G401 (cell line): ENCODE results near the gene NTN3. TPM values are rescaled to one million over a fixed set of nuclear protein-coding genes. Genes with fewer than 3 reads are reported as not detected.
A peak's percentile ranks its signal among the peaks of the same experiment; 100 is the strongest.

Source experiments
- DNase-seq: peaks from one replicate; pipeline ENCODE4 v3.0.0-alpha.2; 2015; ENCODE audit warnings: low spot score
- in situ Hi-C: cut with HindIII; loops from 2 replicates; pipeline ENCODE4 v1.10.0; 2016; ENCODE audit warnings: low sequenced_read_pairs, mixed read lengths
- total RNA-seq: library from RNA; depleted of rRNA; stranded (reverse); fragments of >200 nt; shearing (Covaris generic); gene quantifications from 2 replicates; pipeline ENCODE4 v1.2.3, GENCODE V29; 2014

Gene NTN3
- total RNA-seq, 1 experiment from 2014 or later = 4.4 TPM

DNA sequence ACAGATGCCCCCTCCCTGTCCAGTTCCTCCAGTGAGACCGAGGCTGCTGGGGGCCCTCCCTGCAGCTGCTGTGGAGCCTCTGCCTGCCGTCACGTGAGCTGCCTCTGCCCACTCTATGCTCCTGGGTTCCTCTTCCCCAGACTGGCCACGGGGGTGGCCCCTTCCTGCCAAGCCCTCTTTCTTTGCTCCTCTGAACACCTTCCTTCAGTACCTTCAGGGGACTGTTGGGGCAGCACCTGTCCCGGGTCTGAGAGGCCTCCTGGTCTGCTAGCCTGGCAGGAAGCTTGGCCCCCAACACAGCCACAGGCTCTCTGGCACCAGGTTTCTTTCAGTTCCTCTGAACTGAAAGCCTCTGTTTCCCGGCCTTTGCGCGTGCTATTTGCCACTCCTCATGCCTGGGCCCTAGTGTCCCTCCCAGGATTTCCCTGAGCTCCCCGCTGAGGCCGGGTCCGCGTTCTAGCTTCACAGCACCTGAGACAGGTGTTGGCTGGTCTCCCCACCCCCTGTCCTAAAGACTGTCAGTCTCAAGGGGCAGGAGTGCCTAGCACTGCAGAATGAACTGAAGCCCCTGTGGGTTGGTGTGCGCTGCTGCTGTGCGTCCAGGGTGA lies 36.1 kb downstream of the NTN3 start:
- in situ Hi-C loops = loop anchor here (25.0 kb wide), 1 partner anchor 345 kb away; the partner anchor contains the start of gene TRAF7
- no peak for DNase-seq

- DNase-seq = no peak
- in situ Hi-C loops = loop anchor here (25.0 kb wide), 1 partner anchor 345 kb away; the partner anchor contains the start of gene TRAF7
Observed at GRCh38 chr16:2507665-2508064, 36.6 kb downstream of the NTN3 start.

GRCh38 chr16:2508722-2509400 lies 37.8 kb downstream of the NTN3 start:
- in situ Hi-C loops = loop anchor here (25.0 kb wide), 1 partner anchor 347 kb away; the partner anchor contains the start of gene TRAF7
- no peak for DNase-seq

- in situ Hi-C loops = loop anchor here (25.0 kb wide), 1 partner anchor 349 kb away; the partner anchor contains the start of gene TRAF7
- DNase-seq = peak; percentile 72
Observed at GRCh38 chr16:2511128-2511800, 40.2 kb downstream of the NTN3 start.

- DNase-seq = no peak
- in situ Hi-C loops = loop anchor here (25.0 kb wide), 1 partner anchor 350 kb away; the partner anchor contains the start of gene TRAF7
Observed at GRCh38 chr16:2511996-2512734, 41.1 kb downstream of the NTN3 start.

GRCh38 chr16:2512735-2513404 lies 41.8 kb downstream of the NTN3 start:
- peak; percentile 50 for DNase-seq
- in situ Hi-C loops = loop anchor here (25.0 kb wide), 1 partner anchor 351 kb away; the partner anchor contains the start of gene TRAF7

DNA sequence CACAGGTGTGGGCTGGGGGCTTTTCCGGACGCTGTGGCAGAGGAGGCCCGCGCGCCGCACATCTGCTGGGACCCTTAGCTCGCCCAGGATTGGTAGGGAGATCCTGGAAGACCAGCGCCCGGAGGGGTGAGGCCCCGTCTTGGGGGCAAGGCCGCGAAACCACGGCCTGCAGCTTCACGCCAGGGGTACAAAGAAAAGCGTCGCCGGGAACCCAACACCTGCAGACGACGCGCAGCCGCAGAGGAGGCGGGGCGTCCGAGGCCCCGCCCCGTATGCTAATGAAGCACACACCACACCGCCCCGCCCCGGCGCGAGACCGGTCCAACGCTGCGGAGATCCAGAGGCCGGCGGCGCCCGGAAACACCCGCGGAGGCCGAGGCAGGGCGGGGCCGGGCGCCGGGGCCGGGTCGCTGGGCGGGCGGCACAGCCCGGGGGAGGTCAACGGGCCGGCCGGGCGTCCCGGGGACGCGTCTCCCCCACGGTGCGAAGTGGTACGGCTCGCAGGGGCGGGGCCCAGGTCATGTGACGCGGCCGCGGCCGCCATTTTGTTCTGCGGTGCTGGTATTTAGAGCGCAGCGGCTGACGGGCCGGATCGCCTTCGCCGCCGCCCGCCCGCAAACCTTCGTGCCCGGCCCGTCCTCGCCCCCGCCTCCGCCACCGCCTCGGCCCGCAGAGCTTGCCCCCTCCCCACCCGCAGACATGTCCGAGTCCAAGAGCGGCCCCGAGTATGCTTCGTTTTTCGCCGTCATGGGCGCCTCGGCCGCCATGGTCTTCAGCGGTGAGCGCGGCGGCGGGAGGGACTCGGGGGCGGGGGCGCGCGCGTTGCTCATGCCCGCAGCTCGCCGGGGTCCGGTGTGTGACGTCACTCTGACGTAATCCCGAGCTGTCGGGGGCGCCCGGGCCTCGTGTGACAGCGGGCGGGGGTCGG lies 42.6 kb downstream of the NTN3 start, which contains the start of gene ATP6V0C:
ATP6V0C (plus strand) TSS at position 548 of the 928 bp plus-strand sequence; CDS start at position 700, 152 bp downstream.
- in situ Hi-C loops = loop anchor here (25.0 kb wide), 1 partner anchor 351 kb away; the partner anchor contains the start of gene TRAF7
- peak; percentile 90 for DNase-seq

DNA sequence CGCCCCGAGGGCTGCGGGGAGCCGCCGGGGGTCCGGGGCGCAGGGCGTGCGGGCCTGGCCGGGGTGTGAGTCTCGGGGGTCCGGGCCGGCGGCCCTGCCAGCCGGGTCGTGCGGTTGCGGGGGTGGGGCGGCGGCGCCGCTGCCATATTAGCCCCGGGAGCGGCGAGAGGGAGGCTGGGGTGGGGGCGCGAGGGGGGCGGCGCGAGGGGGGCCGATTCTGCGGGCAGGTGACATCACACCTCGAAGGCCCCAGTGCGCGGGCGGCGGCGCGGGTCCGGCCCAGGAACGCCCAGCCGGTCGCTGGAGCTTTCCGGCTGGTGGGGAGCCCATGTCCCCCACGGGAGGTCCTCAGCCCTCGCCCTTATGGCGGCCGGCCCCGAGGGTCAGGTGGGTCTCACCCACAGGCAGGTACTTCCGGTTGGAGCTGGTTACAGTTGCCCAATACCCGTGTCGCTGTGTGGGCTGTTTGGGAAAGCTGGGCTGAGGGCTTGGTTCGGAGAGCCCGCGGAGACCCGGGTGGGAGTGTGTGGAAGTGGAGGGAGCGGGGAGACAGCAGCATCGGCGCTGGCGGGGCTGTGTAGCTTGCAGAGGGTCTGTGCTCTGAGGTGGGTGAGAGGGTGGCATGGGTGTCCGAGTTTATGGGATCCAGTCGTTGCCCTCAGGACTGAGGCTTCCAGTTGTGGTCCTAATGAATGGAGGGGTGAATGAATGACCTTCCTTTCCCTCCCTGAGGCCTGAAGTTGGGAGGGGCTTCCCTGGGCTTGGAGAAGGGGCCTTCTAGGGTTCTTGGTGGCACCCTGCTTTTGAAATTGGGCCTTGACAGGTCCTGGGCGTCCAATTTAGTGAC lies 43.5 kb downstream of the NTN3 start:
- in situ Hi-C loops = loop anchor here (25.0 kb wide), 1 partner anchor 352 kb away; the partner anchor contains the start of gene TRAF7
- DNase-seq = no peak

GRCh38 chr16:2515180-2515851 lies 44.2 kb downstream of the NTN3 start:
- in situ Hi-C loops = loop anchor here (25.0 kb wide), 1 partner anchor 353 kb away; the partner anchor contains the start of gene TRAF7
- no peak for DNase-seq

DNA sequence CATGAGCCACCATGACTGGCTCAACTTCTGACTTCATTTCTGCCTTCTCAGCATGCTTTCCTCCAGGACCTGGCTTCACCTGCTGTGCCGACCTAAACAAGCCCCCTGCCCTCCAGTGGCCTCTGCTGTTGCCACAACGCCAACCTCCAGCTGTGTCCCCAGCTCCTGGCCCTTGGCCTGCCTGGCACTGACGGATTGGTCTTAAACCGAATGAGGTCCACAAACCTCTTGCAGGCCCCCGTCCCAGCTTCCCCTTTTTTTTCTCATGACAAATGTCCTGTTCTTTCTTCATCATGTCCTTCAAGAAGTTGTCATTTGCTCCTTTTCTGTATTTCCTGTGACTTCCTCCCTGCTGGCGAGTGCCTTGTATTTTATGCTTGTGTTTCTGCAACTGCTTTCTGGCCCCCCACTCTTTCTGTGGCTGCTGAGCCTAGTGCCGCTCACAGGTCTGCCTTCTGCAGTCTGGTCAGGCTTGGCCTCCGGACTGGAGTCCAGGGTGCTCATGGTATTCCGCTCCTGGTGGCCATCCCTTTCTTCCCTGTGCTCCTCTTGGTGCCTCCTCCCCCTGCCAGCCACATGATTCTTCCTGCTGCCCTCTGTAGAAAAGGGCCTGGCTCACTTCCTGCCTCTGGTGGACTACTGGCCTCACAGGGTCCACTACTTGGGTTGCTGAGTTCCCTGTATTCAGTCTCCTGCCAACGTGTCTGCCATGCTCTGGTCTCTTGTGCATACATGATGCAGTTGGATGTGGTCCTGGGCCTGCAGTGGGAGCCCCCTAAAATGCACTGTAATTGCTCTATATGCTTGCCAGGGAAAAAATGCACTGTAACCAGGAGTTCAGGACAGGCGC lies 45.5 kb downstream of the NTN3 start:
- DNase-seq = no peak
- in situ Hi-C loops = loop anchor here (25.0 kb wide), 1 partner anchor 354 kb away; the partner anchor contains the start of gene TRAF7

- in situ Hi-C loops = loop anchor here (25.0 kb wide), 1 partner anchor 356 kb away; the partner anchor contains the start of gene TRAF7
- DNase-seq = no peak
Observed at GRCh38 chr16:2517954-2518605, 47.0 kb downstream of the NTN3 start.

GRCh38 chr16:2518823-2519710 lies 48.0 kb downstream of the NTN3 start:
- no peak for DNase-seq
- in situ Hi-C loops = loop anchor here (25.0 kb wide), 1 partner anchor 357 kb away; the partner anchor contains the start of gene TRAF7

DNA sequence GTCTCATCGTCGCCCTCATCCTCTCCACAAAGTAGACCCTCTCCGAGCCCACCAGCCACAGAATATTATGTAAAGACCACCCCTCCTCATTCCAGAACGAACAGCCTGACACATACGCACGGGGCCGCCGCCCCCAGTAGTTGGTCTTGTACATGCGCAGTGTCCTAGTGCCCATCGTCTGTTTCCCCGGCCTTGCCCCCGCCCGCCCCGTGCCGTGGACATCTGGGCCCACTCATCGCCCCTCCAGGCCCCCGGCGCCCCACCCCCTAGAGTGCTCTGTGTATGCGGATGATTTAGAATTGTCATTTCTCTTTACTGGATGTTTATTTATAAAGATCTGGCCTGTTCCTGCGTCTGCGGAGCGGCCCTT lies 48.6 kb downstream of the NTN3 start:
- in situ Hi-C loops = loop anchor here (25.0 kb wide), 1 partner anchor 357 kb away; the partner anchor contains the start of gene TRAF7
- no peak for DNase-seq
